H9 (cell line): Measurements from ENCODE around the gene ZBTB16. TPM values are rescaled to one million over a fixed set of nuclear protein-coding genes. Genes with fewer than 3 reads are reported as not detected.

Experiments
- DNase-seq: peaks from one replicate; pipeline ENCODE4 v3.0.0-alpha.2; 2017
- H2AFZ ChIP-seq: one replicate; pipeline ENCODE4 v1.6.1; 2013; ENCODE audit warnings: mild to moderate bottlenecking, low read length, control low read depth, moderate library complexity
- H2AK5ac ChIP-seq: 2 replicates; pipeline ENCODE4 v1.6.1; 2013; ENCODE audit warnings: low read length, control low read depth, mixed read lengths; ENCODE audit not compliant: insufficient read length
- H2BK120ac ChIP-seq: one replicate; pipeline ENCODE4 v1.6.1; 2013; ENCODE audit warnings: low read depth, mild to moderate bottlenecking, low read length, control low read depth, inconsistent platforms; ENCODE audit not compliant: poor library complexity, severe bottlenecking
- H2BK12ac ChIP-seq: 2 replicates; pipeline ENCODE4 v1.6.1; 2013; ENCODE audit warnings: low read length, control low read depth, mixed read lengths, low read depth; ENCODE audit not compliant: insufficient read length
- H2BK15ac ChIP-seq: 2 replicates; pipeline ENCODE4 v1.6.1; 2013; ENCODE audit warnings: low read depth, low read length, control low read depth
- H2BK20ac ChIP-seq: one replicate; pipeline ENCODE4 v1.6.1; 2013; ENCODE audit warnings: low read depth, mild to moderate bottlenecking, low read length, control low read depth, inconsistent platforms; ENCODE audit not compliant: poor library complexity, severe bottlenecking
- H2BK5ac ChIP-seq: 2 replicates; pipeline ENCODE4 v1.6.1; 2013; ENCODE audit warnings: low read length, control low read depth, mixed read lengths; ENCODE audit not compliant: insufficient read length
- H3K14ac ChIP-seq: 2 replicates; pipeline ENCODE4 v1.6.1; 2013; ENCODE audit warnings: low read length, control low read depth; ENCODE audit not compliant: insufficient read depth
- H3K18ac ChIP-seq: 2 replicates; pipeline ENCODE4 v1.6.1; 2013; ENCODE audit warnings: low read depth, mild to moderate bottlenecking, mixed read lengths, low read length, control low read depth; ENCODE audit not compliant: insufficient read length
- H3K23ac ChIP-seq: 2 replicates; pipeline ENCODE4 v1.6.1; 2013; ENCODE audit warnings: low read length, control low read depth, mixed read lengths, low read depth; ENCODE audit not compliant: insufficient read length
- H3K23me2 ChIP-seq: 2 replicates; pipeline ENCODE4 v1.6.1; 2013; ENCODE audit warnings: low read depth, mild to moderate bottlenecking, mixed read lengths, low read length, control low read depth; ENCODE audit not compliant: insufficient read length, poor library complexity, severe bottlenecking
- H3K27ac ChIP-seq: 2 replicates; pipeline ENCODE4 v1.5.1; 2013; ENCODE audit warnings: low read length, control low read depth, mixed read lengths, low read depth; ENCODE audit not compliant: insufficient read length
- H3K27me3 ChIP-seq: 2 replicates; pipeline ENCODE4 v1.6.1; 2013; ENCODE audit warnings: low read length, control low read depth, inconsistent platforms; ENCODE audit not compliant: insufficient read depth
- H3K4ac ChIP-seq: 2 replicates; pipeline ENCODE4 v1.6.1; 2013; ENCODE audit warnings: low read depth, mild to moderate bottlenecking, control low read depth, inconsistent platforms, low read length, moderate library complexity
- H3K4me1 ChIP-seq: 2 replicates; pipeline ENCODE4 v1.6.1; 2013; ENCODE audit warnings: low read length, control low read depth, inconsistent platforms; ENCODE audit not compliant: insufficient read depth
- H3K4me2 ChIP-seq: 2 replicates; pipeline ENCODE4 v1.6.1; 2013; ENCODE audit warnings: low read length, control low read depth, mixed read lengths; ENCODE audit not compliant: insufficient read length, insufficient read depth
- H3K56ac ChIP-seq: 2 replicates; pipeline ENCODE4 v1.6.1; 2013; ENCODE audit warnings: low read depth, mild to moderate bottlenecking, mixed read lengths, low read length, control low read depth; ENCODE audit not compliant: insufficient read length
- H3K79me1 ChIP-seq: 2 replicates; pipeline ENCODE4 v1.6.1; 2013; ENCODE audit warnings: low read depth, mild to moderate bottlenecking, moderate library complexity, low read length, control low read depth, inconsistent platforms; ENCODE audit not compliant: insufficient read depth, poor library complexity, severe bottlenecking
- H3K79me2 ChIP-seq: 2 replicates; pipeline ENCODE4 v1.6.1; 2013; ENCODE audit warnings: low read length, control low read depth, inconsistent platforms; ENCODE audit not compliant: insufficient read depth
- H3K9ac ChIP-seq: 2 replicates; pipeline ENCODE4 v1.6.1; 2013; ENCODE audit warnings: low read length, control low read depth, mixed read lengths; ENCODE audit not compliant: insufficient read length; ENCODE audit errors: extremely low read depth
- H3K9me3 ChIP-seq: one replicate; pipeline ENCODE4 v1.6.1; 2013; ENCODE audit warnings: low read depth, low read length, inconsistent platforms; ENCODE audit not compliant: control insufficient read depth
- H3T11ph ChIP-seq: one replicate; pipeline ENCODE4 v1.6.1; 2013; ENCODE audit warnings: mild to moderate bottlenecking, low read length, control low read depth, inconsistent platforms
- H4K20me1 ChIP-seq: one replicate; pipeline ENCODE4 v1.6.1; 2013; ENCODE audit not compliant: control insufficient read depth, insufficient read length, insufficient read depth
- H4K5ac ChIP-seq: 2 replicates; pipeline ENCODE4 v1.6.1; 2013; ENCODE audit warnings: low read depth, mild to moderate bottlenecking, mixed read lengths, low read length, control low read depth; ENCODE audit not compliant: insufficient read length
- H4K8ac ChIP-seq: replicated peaks from 2 replicates; pipeline ENCODE4 v1.6.1; 2013; ENCODE audit warnings: low read length, control low read depth, mixed read lengths, low read depth; ENCODE audit not compliant: insufficient read length
- H4K91ac ChIP-seq: 2 replicates; pipeline ENCODE4 v1.6.1; 2013; ENCODE audit warnings: low read depth, mild to moderate bottlenecking, moderate library complexity, mixed read lengths, low read length, control low read depth; ENCODE audit not compliant: insufficient read length
- H3K27ac Mint-ChIP-seq, 3 experiments: 2 replicates in 2 of 3; 3 replicates in 1 of 3; pipeline ENCODE4 v1.8.0; 2020 to 2021; ENCODE audit warnings: mixed read lengths in 3 of 3, mild to moderate bottlenecking in 1 of 3, moderate library complexity in 1 of 3
- H3K27me3 Mint-ChIP-seq: 2 replicates; pipeline ENCODE4 v1.8.0; 2021; ENCODE audit warnings: low read depth, mild to moderate bottlenecking, moderate library complexity, mixed read lengths
- H3K36me3 Mint-ChIP-seq, 3 experiments: 2 replicates in 2 of 3; 3 replicates in 1 of 3; pipeline ENCODE4 v1.8.0; 2020 to 2021; ENCODE audit warnings: low read depth in 3 of 3, mixed read lengths in 3 of 3; ENCODE audit not compliant: insufficient read depth in 1 of 3
- H3K4me1 Mint-ChIP-seq, 2 experiments: 2 replicates each; pipeline ENCODE4 v1.8.0; 2020; ENCODE audit warnings: mixed read lengths in 2 of 2
- H3K4me3 Mint-ChIP-seq, 2 experiments: 2 replicates in 1 of 2; 3 replicates in 1 of 2; pipeline ENCODE4 v1.8.0; 2020 to 2021; ENCODE audit warnings: mild to moderate bottlenecking in 2 of 2, mixed read lengths in 2 of 2, moderate library complexity in 1 of 2
- H3K9me3 Mint-ChIP-seq, 2 experiments: 2 replicates in 1 of 2; 3 replicates in 1 of 2; pipeline ENCODE4 v1.8.0; 2020; ENCODE audit warnings: mild to moderate bottlenecking in 2 of 2, mixed read lengths in 2 of 2, moderate library complexity in 1 of 2
- WGBS: extraction: QIAGEN DNeasy Blood & Tissue Kit; methylation state at CpG from one replicate; pipeline ENCODE4 v1.1.7; 2013; ENCODE audit warnings: missing lambda C conversion rate, low lambda C conversion rate, mixed read lengths; ENCODE audit not compliant: insufficient read length; ENCODE audit errors: extremely low coverage; 5-methylcytosine and 5-hydroxymethylcytosine counted together
- total RNA-seq: library from RNA; stranded (reverse); gene quantifications from 2 replicates; pipeline ENCODE4 v1.2.1, GENCODE V29; 2021
- TF ChIP-seq, protein P1 (sequence below): fragments of 200-600 bp; sonication (generic); conservative IDR thresholded peaks from 3 replicates; pipeline ENCODE4 v1.8.0; 2021; ENCODE audit warnings: antibody characterized with exemption, mild to moderate bottlenecking

Gene ZBTB16
- total RNA-seq, 1 experiment from 2014 or later = not detected

DNA sequence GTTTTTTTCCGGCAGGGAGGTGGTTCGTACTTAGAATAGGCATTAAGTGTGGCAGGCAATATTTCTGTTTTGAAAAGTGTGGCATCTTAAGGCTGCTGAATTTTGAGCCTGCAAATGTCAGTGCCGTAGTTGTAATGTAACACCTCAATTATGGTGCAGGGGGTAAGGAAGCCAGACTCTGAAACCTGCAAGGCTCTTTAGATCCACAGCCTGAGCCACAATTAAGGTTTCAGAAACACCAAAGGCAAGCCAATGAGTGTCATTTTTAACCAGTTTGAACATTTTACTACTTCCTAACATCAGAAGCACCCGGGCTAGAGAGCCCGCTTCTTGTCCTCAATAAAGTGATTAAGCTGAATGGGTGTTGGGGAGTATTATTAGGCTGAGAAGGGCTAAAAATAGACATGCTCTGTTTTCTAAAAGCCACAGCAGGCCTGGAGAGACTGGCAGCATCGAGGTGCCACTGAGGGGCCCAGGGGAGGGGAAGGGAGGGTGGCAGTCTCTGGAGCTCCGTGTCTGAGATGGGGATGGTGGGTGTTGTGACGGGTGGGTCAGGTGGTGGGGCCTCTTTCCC lies 113.4 kb downstream of the ZBTB16 start:
- peaks cover 14 to 41% of the 10 kb centered on the region in 2 experiments for H3K4me1 Mint-ChIP-seq
- no peak overlapping the region for H3T11ph ChIP-seq
- H3K9ac ChIP-seq = no peak overlapping the region
- no peaks in the 10 kb centered on the region for H4K20me1 ChIP-seq
- no peak overlapping the region for H3K4ac ChIP-seq
- no peak for DNase-seq
- no peak overlapping the region; a peak in 1 of 7 replicates for H3K27ac Mint-ChIP-seq
- H4K91ac ChIP-seq = no peak overlapping the region
- no peak overlapping the region for H3K23ac ChIP-seq
- no CpG with 5 or more reads among the region's 8 CpGs for WGBS
- no peak overlapping the region for H3K4me2 ChIP-seq
- peaks cover 11% of the 10 kb centered on the region for H3K27me3 Mint-ChIP-seq
- H3K36me3 Mint-ChIP-seq = no peaks in the 10 kb centered on the region
- no peak overlapping the region for H3K14ac ChIP-seq
- no peak overlapping the region for H2BK120ac ChIP-seq
- TF ChIP-seq, protein P1, sequence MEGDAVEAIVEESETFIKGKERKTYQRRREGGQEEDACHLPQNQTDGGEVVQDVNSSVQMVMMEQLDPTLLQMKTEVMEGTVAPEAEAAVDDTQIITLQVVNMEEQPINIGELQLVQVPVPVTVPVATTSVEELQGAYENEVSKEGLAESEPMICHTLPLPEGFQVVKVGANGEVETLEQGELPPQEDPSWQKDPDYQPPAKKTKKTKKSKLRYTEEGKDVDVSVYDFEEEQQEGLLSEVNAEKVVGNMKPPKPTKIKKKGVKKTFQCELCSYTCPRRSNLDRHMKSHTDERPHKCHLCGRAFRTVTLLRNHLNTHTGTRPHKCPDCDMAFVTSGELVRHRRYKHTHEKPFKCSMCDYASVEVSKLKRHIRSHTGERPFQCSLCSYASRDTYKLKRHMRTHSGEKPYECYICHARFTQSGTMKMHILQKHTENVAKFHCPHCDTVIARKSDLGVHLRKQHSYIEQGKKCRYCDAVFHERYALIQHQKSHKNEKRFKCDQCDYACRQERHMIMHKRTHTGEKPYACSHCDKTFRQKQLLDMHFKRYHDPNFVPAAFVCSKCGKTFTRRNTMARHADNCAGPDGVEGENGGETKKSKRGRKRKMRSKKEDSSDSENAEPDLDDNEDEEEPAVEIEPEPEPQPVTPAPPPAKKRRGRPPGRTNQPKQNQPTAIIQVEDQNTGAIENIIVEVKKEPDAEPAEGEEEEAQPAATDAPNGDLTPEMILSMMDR = no peak
- H3K9me3 ChIP-seq = no peaks in the 10 kb centered on the region
- H3K4me1 ChIP-seq = no peaks in the 10 kb centered on the region
- H2BK20ac ChIP-seq = no peak overlapping the region
- no peak overlapping the region for H2BK15ac ChIP-seq
- H3K27me3 ChIP-seq = no peaks in the 10 kb centered on the region
- H3K79me2 ChIP-seq = no peaks in the 10 kb centered on the region
- H4K5ac ChIP-seq = no peak overlapping the region
- no peak overlapping the region for H4K8ac ChIP-seq
- H3K9me3 Mint-ChIP-seq = no peaks in the 10 kb centered on the region
- no peak overlapping the region for H2BK5ac ChIP-seq
- H3K18ac ChIP-seq = no peak overlapping the region
- H3K27ac ChIP-seq = no peak overlapping the region
- no peak overlapping the region for H2BK12ac ChIP-seq
- H3K4me3 Mint-ChIP-seq = no peak overlapping the region
- H3K56ac ChIP-seq = no peak overlapping the region
- H2AFZ ChIP-seq = no peak overlapping the region
- no peaks in the 10 kb centered on the region for H3K23me2 ChIP-seq
- H2AK5ac ChIP-seq = no peak overlapping the region
- no peaks in the 10 kb centered on the region for H3K79me1 ChIP-seq
